Hypothalamus (tissue), 51 donors: ENCODE results near the gene TSPAN12.
"Not testable (repeated sequence)": the region's sequence is repeated elsewhere in the genome, so short reads cannot be mapped to it uniquely, and the experiment has no call there.

ENCODE experiments used
- DNase-seq, 51 donors: peaks; one replicate each; lab custom pipeline; 2025; lab: John Stamatoyannopoulos, UW

TSPAN12 gene

DNA sequence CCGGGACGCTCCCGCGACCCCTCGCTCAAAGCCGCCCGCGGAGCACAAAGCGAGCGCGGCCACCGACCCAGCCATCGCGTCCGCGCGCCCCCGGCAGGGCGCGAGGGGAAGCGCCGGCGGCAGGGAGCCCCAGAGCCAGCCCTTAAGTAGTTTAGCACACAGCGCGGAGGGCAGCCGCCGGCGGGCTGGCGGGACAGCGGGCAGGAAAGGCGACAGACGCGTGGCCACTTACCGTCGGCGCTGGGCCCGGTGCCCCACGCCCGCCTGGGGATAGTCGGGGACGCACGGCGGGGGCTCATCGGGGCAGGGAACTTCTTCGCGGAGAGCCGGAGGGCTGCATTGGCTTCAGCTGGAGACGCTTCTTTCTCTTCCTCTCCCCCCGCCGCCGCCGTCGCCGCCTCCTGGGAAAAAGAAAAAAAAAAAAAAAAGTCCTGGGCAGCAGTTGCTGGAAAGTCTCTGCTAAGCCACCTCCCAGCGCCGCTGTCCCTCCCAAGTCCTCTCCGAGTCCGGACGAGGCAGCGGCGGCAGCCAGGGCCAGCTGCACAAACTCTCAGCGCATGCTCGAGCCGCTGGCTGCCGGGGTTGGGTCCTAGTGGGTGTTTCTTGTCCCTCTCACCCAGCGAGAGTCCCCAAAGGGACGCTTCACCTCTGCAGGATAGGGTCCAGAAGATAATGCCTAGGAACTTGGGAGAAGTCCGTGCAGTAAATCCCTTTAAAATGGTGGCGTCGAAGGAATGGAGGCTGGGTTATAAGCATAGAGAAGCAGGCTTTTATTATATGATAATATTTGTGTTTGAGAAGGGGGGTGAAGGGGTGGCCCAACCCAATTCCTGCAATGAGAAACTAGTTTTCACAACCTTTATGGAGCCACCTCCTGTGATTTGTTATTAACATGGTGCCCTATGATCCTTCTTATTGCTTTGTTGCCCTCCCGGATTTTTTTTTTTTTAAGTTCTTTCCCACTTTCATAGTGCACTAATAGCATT, at the start of gene TSPAN12:
Gene TSPAN12, minus strand, starts transcription at position 557 of the 986 bp plus-strand sequence. CDS start 1,381 bp downstream, outside the sequence.
- DNase-seq, result peak in 48 of 51 donors; percentile 14 to 80 (median 57)

- no peak for DNase-seq
Observed at GRCh38 chr7:120898715-120899499, 41.0 kb upstream of the TSPAN12 start.

GRCh38 chr7:120895253-120895652, 37.3 kb upstream of the TSPAN12 start:
- not testable (repeated sequence) for DNase-seq

- not testable (repeated sequence) for DNase-seq
Observed at GRCh38 chr7:120885602-120886001, 27.7 kb upstream of the TSPAN12 start.

- DNase-seq, result no peak
Observed at GRCh38 chr7:120877701-120878100, 19.8 kb upstream of the TSPAN12 start.

- no peak for DNase-seq
Observed at GRCh38 chr7:120876922-120877321, 19.0 kb upstream of the TSPAN12 start.

GRCh38 chr7:120874722-120875121, 16.8 kb upstream of the TSPAN12 start:
- DNase-seq, result no peak

DNA sequence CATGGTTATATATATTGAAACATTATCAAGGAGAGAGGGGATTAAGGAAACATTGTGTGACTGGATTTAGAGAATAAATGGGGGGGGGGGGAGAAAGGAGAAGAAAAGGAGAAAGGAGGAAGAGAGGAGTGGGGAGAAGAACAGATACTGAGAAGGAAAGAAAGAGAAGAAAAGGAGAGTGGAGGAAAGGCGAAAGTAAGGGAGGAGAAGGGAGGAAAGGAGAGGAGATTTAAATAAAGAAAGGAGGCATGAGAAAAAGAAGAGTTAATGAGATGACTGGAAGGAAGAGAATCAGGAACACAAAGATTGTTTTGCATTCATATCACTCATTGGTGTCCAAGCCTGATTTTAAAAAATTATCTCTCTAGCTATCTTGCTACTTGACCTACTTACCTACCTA, 16.1 kb upstream of the TSPAN12 start:
- no peak for DNase-seq

DNA sequence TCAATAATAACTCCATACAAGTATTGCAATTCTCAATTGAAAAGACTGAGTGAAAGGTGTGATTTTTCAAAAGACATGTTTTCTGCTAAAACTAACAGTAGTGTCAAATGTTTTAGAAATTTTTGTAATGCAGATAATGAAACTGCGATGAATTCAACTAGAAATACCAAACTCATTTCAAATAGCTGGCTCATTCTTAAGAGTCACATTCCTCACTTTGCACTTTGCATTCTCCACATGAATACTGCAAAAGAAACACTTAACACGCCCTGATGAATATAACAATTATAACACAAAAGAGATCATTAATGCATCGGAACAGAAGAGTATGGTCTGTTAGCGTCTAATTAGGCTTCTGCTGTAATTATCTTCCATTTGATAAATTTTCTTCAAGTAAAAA, 15.5 kb upstream of the TSPAN12 start:
- DNase-seq, result no peak

GRCh38 chr7:120869700-120870099, 11.8 kb upstream of the TSPAN12 start:
- no peak for DNase-seq

GRCh38 chr7:120867932-120868331, 10.0 kb upstream of the TSPAN12 start:
- no peak for DNase-seq

- DNase-seq, result no peak
Observed at GRCh38 chr7:120865191-120865981, 7.4 kb upstream of the TSPAN12 start.

GRCh38 chr7:120864141-120864900, 6.4 kb upstream of the TSPAN12 start:
- DNase-seq, result no peak

GRCh38 chr7:120862987-120863590, 5.1 kb upstream of the TSPAN12 start:
- DNase-seq, result no peak

- no peak for DNase-seq
Observed at GRCh38 chr7:120860156-120860555, 2.2 kb upstream of the TSPAN12 start.

GRCh38 chr7:120859459-120859858, 1.5 kb upstream of the TSPAN12 start:
- DNase-seq, result no peak

DNA sequence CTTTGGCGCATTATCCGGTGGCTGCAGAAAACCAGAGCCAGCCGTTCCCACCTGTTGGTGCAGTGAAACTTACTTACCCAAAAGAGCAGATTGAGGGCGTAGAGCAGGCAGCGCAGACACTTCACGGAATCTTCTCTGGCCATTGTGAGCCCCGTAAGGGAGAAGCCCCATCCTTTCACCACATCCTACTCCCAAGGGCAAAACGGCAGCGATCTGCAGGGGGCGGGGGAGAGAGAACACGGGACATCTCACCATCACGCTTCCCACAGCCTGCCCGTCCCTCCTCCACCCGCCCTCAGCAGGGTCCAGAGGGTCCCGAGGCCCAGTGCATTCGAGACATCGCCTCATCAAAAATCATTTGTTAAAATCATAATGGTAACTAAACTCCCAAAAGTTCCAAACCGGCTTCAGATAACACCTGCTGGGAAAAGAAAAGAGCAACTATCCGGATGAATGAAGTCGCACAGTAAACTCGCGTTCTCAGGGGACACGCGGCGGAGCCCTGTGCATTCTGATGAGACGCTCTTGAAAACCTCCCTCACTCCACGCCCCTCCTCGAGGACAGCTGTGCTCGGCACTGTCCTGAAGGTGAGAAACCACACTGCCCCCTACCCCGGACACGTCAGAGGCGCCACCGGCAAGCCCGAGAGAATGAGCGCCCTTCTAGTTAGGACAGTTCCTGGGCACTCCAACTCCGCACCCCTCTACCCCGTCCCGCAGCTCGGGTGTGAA, 1.2 kb downstream of the TSPAN12 start:
- peak in 33 of 51 donors; percentile 2 to 44 (median 12) for DNase-seq

GRCh38 chr7:120856198-120856597, 1.7 kb downstream of the TSPAN12 start:
- no peak for DNase-seq

- no peak for DNase-seq
Observed at GRCh38 chr7:120852700-120853099, 5.2 kb downstream of the TSPAN12 start.
